Loucy (cell line): ENCODE results near the gene UTF1.

ENCODE experiments used
- H2AFZ ChIP-seq: fragments of 200-600 bp; sonication (generic); 2 replicates; pipeline ENCODE4 v1.6.0; 2016; ENCODE audit warnings: antibody characterized with exemption, mild to moderate bottlenecking, low read length, moderate library complexity
- H3F3A ChIP-seq: fragments of 200-600 bp; 2 replicates; pipeline ENCODE4 v1.6.0; 2016; ENCODE audit warnings: antibody characterized with exemption, low read depth, mild to moderate bottlenecking
- H3K27me3 ChIP-seq: fragments of 200-600 bp; sonication (generic); 2 replicates; pipeline ENCODE4 v1.6.1; 2014; ENCODE audit warnings: low read length, mild to moderate bottlenecking; ENCODE audit not compliant: insufficient read depth, poor library complexity, severe bottlenecking
- H3K36me3 ChIP-seq: fragments of 200-600 bp; sonication (generic); 2 replicates; pipeline ENCODE4 v1.6.1; 2016; ENCODE audit warnings: low read length; ENCODE audit not compliant: insufficient read depth
- H3K4me1 ChIP-seq: fragments of 200-600 bp; sonication (generic); 2 replicates; pipeline ENCODE4 v1.5.1; 2014; ENCODE audit warnings: low read length, mild to moderate bottlenecking; ENCODE audit not compliant: insufficient read depth, poor library complexity, severe bottlenecking
- H3K4me2 ChIP-seq: fragments of 200-600 bp; sonication (generic); 2 replicates; pipeline ENCODE4 v1.6.0; 2014; ENCODE audit warnings: antibody characterized with exemption, low read length, low read depth, mild to moderate bottlenecking; ENCODE audit not compliant: poor library complexity, severe bottlenecking
- H3K4me3 ChIP-seq: fragments of 200-600 bp; sonication (generic); 2 replicates; pipeline ENCODE4 v1.5.1; 2014; ENCODE audit warnings: low read length, mild to moderate bottlenecking, mixed read lengths; ENCODE audit not compliant: poor library complexity, severe bottlenecking
- H3K79me2 ChIP-seq: fragments of 200-600 bp; sonication (generic); 2 replicates; pipeline ENCODE4 v1.6.1; 2014; ENCODE audit warnings: low read length; ENCODE audit not compliant: insufficient read depth
- H3K9ac ChIP-seq: fragments of 200-600 bp; sonication (generic); 2 replicates; pipeline ENCODE4 v1.6.0; 2014; ENCODE audit warnings: mild to moderate bottlenecking, low read depth, low read length, moderate library complexity; ENCODE audit not compliant: poor library complexity, severe bottlenecking
- H3K9me2 ChIP-seq: fragments of 200-600 bp; sonication (generic); replicated peaks from 2 replicates; pipeline ENCODE4 v1.6.1; 2016; ENCODE audit warnings: low read depth, low read length, mixed read lengths
- H3K9me3 ChIP-seq: fragments of 200-600 bp; sonication (generic); 2 replicates; pipeline ENCODE4 v1.6.1; 2014; ENCODE audit warnings: mild to moderate bottlenecking, antibody characterized with exemption, low read length, low read depth; ENCODE audit not compliant: insufficient read depth
- H4K20me1 ChIP-seq: fragments of 200-600 bp; sonication (generic); 2 replicates; pipeline ENCODE4 v1.6.0; 2014; ENCODE audit warnings: antibody characterized with exemption, low read length, mild to moderate bottlenecking; ENCODE audit not compliant: insufficient read depth, poor library complexity, severe bottlenecking
- EZH2phosphoT487 ChIP-seq: fragments of 200-600 bp; IDR thresholded peaks from 2 replicates; pipeline ENCODE4 v1.6.1; 2018; ENCODE audit warnings: antibody characterized with exemption, mild to moderate bottlenecking, moderate library complexity, borderline replicate concordance
- TF ChIP-seq, protein P1 (sequence below): fragments of 200-600 bp; sonication (generic); conservative IDR thresholded peaks from 2 replicates; pipeline ENCODE4 v1.5.1; 2014; ENCODE audit warnings: mild to moderate bottlenecking, antibody characterized with exemption, low read length

Gene UTF1

DNA sequence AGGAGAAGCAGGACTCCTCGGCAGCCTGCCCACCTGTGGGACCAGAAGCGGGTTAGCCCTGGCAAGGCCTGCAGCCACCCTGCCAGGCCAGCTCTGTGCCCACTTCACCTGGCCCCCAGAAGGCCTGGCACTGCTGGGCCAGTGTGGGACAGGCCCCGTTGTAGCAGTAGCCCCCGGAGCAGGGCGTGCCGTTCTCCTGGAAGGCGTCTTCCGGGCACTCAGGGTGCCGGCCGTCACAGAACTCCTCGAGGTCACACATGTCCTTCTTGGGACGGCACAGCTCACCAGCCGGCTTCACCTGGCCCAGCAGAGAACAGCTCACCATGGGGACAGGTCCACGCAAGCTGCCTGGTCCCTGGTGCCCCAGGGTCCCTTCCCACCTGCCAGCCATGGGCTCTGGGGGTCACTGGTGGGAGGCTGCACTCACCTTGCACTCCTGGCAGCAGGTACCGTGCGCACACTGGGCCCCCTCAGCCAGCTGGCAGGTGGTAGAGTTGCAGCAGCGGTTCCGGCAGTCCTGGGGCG lies 40.8 kb downstream of the UTF1 start:
- no peaks in the 10 kb centered on the region for H3K9me2 ChIP-seq
- H3K9me3 ChIP-seq: no peaks in the 10 kb centered on the region
- H4K20me1 ChIP-seq: no peaks in the 10 kb centered on the region
- H3K4me1 ChIP-seq: peaks cover 14% of the 10 kb centered on the region
- H3K36me3 ChIP-seq: no peaks in the 10 kb centered on the region
- no peaks in the 10 kb centered on the region for H3K79me2 ChIP-seq
- H3K9ac ChIP-seq: no peak overlapping the region
- H3F3A ChIP-seq: no peaks in the 10 kb centered on the region
- no peaks in the 10 kb centered on the region for H3K27me3 ChIP-seq
- no peak overlapping the region for H3K4me2 ChIP-seq
- TF ChIP-seq EZH2phosphoT487: no peak
- TF ChIP-seq, protein P1, sequence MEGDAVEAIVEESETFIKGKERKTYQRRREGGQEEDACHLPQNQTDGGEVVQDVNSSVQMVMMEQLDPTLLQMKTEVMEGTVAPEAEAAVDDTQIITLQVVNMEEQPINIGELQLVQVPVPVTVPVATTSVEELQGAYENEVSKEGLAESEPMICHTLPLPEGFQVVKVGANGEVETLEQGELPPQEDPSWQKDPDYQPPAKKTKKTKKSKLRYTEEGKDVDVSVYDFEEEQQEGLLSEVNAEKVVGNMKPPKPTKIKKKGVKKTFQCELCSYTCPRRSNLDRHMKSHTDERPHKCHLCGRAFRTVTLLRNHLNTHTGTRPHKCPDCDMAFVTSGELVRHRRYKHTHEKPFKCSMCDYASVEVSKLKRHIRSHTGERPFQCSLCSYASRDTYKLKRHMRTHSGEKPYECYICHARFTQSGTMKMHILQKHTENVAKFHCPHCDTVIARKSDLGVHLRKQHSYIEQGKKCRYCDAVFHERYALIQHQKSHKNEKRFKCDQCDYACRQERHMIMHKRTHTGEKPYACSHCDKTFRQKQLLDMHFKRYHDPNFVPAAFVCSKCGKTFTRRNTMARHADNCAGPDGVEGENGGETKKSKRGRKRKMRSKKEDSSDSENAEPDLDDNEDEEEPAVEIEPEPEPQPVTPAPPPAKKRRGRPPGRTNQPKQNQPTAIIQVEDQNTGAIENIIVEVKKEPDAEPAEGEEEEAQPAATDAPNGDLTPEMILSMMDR: no peak
- H2AFZ ChIP-seq: no peak overlapping the region
- no peak overlapping the region for H3K4me3 ChIP-seq

DNA sequence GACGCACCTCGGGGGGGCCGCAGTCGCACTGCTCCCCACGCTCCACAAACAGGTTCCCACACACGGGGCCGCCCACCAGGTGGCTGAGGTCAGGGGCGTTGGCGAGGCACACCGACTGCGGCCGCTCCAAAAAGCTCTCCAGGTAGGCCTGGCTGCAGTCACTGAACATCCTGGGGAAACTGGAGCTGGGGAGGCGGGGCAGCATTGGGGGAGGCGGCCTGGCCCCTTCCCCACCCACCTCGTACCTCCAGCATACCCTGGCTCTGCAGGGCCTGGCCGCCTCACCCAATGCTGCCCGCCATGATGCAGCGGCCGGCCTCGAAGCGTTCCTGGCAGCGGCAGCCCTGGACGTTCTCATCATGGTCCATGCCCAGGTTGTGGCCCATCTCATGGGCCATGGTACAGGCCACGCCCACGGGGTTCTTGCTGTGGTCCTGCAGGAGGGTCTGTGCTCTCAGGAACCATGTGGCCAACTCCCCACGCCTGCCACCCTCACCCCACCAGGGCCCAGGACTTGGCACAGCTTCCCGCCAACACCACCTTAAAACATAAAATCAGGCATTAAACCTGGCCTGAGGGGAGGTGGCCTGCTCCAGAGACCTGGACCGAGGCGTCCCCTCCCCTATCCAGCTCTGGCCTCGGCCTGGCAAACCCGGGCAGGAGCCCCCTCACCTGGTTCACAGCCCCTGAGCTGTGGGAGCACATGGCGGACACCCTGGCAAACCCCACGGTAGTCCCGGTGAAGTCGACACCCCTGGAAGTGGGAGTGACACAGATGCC lies 41.7 kb downstream of the UTF1 start:
- no peaks in the 10 kb centered on the region for H4K20me1 ChIP-seq
- no peaks in the 10 kb centered on the region for H3F3A ChIP-seq
- H3K9me3 ChIP-seq: no peaks in the 10 kb centered on the region
- no peaks in the 10 kb centered on the region for H3K9me2 ChIP-seq
- H3K9ac ChIP-seq: no peak overlapping the region
- H3K79me2 ChIP-seq: no peaks in the 10 kb centered on the region
- H3K36me3 ChIP-seq: no peaks in the 10 kb centered on the region
- H2AFZ ChIP-seq: no peak overlapping the region
- peaks cover 17% of the 10 kb centered on the region for H3K4me1 ChIP-seq
- H3K4me2 ChIP-seq: no peak overlapping the region
- no peak for TF ChIP-seq EZH2phosphoT487
- TF ChIP-seq, protein P1: no peak
- H3K27me3 ChIP-seq: no peaks in the 10 kb centered on the region
- no peak overlapping the region for H3K4me3 ChIP-seq

- H3K4me3 ChIP-seq: no peak overlapping the region
- no peak for TF ChIP-seq EZH2phosphoT487
- TF ChIP-seq, protein P1: no peak
- no peaks in the 10 kb centered on the region for H3K9me3 ChIP-seq
- H3K36me3 ChIP-seq: no peaks in the 10 kb centered on the region
- H3K27me3 ChIP-seq: no peaks in the 10 kb centered on the region
- H2AFZ ChIP-seq: no peak overlapping the region
- no peak overlapping the region for H3K9ac ChIP-seq
- H3K9me2 ChIP-seq: no peaks in the 10 kb centered on the region
- peaks cover 23% of the 10 kb centered on the region for H3K4me1 ChIP-seq
- no peaks in the 10 kb centered on the region for H3F3A ChIP-seq
- H4K20me1 ChIP-seq: no peaks in the 10 kb centered on the region
- H3K4me2 ChIP-seq: no peak overlapping the region
- no peaks in the 10 kb centered on the region for H3K79me2 ChIP-seq
These were observed 42.4 kb downstream of the UTF1 start for GRCh38 chr10:133272301-133272963.
